ENCODE results near the gene TRIM25. TPM values are rescaled to one million over a fixed set of nuclear protein-coding genes. Genes with fewer than 3 reads are reported as not detected.

TRIM25 gene
- total RNA-seq, 1 donor from 2014 or later, result 19.2 TPM

DNA sequence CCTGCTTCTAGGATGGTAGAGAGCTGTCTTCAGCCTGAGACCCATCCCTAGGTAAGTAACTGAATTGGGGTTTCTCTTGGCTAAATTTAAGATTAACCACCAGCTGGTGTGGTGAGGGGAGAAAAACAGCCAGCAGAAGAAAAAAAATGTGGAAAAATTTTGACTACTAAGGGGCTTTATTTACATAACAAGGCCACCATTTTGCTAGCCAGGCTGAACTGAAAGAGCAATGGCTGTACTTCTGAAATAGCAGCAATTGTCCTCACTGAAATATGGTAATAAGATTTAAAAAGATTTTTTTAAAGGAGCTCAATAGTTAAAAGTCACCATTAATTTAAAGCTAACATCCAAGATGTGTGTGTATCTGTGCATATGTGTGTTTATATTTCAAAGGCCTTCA, 12.4 kb upstream of the TRIM25 start:
- DNase-seq (ENCODE audit: low spot score), result no peak
- Mint-ChIP-seq H3K9me3 (ENCODE audit: low read depth) (peaks cover 15% of the 10 kb centered on the region), H3K36me3 (ENCODE audit: low read depth) (no peaks in the 10 kb centered on the region), H3K27me3 (ENCODE audit: low read depth) (no peaks in the 10 kb centered on the region), H3K4me1 (ENCODE audit: low read depth) (no peaks in the 10 kb centered on the region), H3K27ac (ENCODE audit: unreplicated experiment) (no peak overlapping the region), H3K4me3 (ENCODE audit: unreplicated experiment) (no peak overlapping the region)
- TF ChIP-seq, protein P1, sequence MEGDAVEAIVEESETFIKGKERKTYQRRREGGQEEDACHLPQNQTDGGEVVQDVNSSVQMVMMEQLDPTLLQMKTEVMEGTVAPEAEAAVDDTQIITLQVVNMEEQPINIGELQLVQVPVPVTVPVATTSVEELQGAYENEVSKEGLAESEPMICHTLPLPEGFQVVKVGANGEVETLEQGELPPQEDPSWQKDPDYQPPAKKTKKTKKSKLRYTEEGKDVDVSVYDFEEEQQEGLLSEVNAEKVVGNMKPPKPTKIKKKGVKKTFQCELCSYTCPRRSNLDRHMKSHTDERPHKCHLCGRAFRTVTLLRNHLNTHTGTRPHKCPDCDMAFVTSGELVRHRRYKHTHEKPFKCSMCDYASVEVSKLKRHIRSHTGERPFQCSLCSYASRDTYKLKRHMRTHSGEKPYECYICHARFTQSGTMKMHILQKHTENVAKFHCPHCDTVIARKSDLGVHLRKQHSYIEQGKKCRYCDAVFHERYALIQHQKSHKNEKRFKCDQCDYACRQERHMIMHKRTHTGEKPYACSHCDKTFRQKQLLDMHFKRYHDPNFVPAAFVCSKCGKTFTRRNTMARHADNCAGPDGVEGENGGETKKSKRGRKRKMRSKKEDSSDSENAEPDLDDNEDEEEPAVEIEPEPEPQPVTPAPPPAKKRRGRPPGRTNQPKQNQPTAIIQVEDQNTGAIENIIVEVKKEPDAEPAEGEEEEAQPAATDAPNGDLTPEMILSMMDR (IDR thresholded peaks at IDR 0.05), result no peak

- H3K27ac Mint-ChIP-seq (ENCODE audit: unreplicated experiment), result no peak overlapping the region
- H3K4me1 Mint-ChIP-seq (ENCODE audit: low read depth), result no peaks in the 10 kb centered on the region
Observed at GRCh38 chr17:56925088-56925487, 11.2 kb upstream of the TRIM25 start.

DNA sequence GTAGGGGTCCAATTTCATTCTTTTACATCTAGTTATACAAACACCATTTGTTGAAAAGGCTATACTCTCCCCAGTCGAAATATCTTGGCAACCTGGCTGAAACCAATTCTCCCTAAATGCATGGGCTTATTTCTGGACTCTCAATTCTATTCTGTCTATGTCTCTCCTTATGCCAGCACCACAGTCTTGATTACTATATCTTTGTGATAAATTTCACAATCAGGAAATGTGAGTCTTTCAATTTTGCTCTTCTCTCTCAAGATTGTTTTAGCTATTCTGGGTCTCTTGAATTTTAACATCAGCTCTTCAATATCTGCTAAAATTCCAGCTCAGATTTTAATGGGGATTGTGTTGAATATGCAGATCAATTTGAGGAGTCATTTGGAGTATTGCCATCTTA, 5.9 kb upstream of the TRIM25 start:
- Mint-ChIP-seq H3K27me3 (ENCODE audit: low read depth) (no peaks in the 10 kb centered on the region), H3K36me3 (ENCODE audit: low read depth) (no peaks in the 10 kb centered on the region), H3K9me3 (ENCODE audit: low read depth) (peaks cover 15% of the 10 kb centered on the region), H3K27ac (ENCODE audit: unreplicated experiment) (no peak overlapping the region), H3K4me3 (ENCODE audit: unreplicated experiment) (no peak overlapping the region), H3K4me1 (ENCODE audit: low read depth) (peaks cover 18% of the 10 kb centered on the region)
- DNase-seq (ENCODE audit: low spot score), result no peak
- TF ChIP-seq, protein P1 (IDR thresholded peaks at IDR 0.05), result no peak

More at GRCh38 chr17:56925088-56925487, 11.2 kb upstream of the TRIM25 start:
- Mint-ChIP-seq H3K9me3 (ENCODE audit: low read depth) (peaks cover 7% of the 10 kb centered on the region), H3K27me3 (ENCODE audit: low read depth) (no peaks in the 10 kb centered on the region), H3K36me3 (ENCODE audit: low read depth) (no peaks in the 10 kb centered on the region), H3K4me3 (ENCODE audit: unreplicated experiment) (no peak overlapping the region)
- TF ChIP-seq, protein P1 (IDR thresholded peaks at IDR 0.05), result no peak
- no peak for DNase-seq (ENCODE audit: low spot score)

- no peaks in the 10 kb centered on the region for H3K27me3 Mint-ChIP-seq (ENCODE audit: low read depth)
- peaks cover 15% of the 10 kb centered on the region for H3K9me3 Mint-ChIP-seq (ENCODE audit: low read depth)
- no peak for DNase-seq (ENCODE audit: low spot score)
- H3K4me3 Mint-ChIP-seq (ENCODE audit: unreplicated experiment), result no peak overlapping the region
- TF ChIP-seq, protein P1 (IDR thresholded peaks at IDR 0.05), result no peak
- H3K36me3 Mint-ChIP-seq (ENCODE audit: low read depth), result no peaks in the 10 kb centered on the region
- no peak overlapping the region for H3K27ac Mint-ChIP-seq (ENCODE audit: unreplicated experiment)
- H3K4me1 Mint-ChIP-seq (ENCODE audit: low read depth), result peaks cover 22% of the 10 kb centered on the region
Observed at GRCh38 chr17:56918916-56919315, 5.1 kb upstream of the TRIM25 start.

DNA sequence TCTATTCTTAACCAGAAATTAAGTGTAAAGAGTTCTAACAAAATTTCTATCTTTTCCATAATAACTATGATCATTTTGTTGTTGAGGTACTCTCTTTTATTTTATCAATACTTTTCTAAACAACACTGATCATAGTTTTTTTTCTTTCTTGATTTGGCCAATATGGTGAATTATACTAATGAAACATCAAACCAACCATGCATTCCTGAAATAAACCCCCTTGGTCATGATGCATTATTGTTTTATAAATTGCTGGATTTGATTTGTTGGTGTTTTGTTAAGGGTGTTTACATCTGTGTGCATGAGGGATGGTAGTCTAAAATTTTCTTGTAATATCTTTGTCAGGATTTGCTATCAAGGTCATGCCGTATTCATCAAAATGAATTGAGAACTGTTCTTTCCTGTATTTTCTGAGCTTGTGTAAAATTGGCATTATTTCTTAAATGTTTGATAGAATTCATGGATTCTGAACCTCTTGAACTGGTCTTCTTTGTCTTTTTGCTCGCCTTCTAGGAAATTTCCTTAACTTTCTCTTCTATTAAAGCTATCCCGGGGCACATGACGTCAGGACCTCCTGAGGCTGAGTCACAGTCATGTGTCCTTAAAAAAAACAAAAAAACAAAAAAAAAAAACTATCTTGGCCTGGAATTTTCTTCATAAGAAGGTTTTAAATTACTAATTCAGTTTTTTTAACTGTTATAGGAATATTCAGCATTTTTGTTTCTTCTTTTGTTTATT, 3.9 kb upstream of the TRIM25 start:
- H3K4me1 Mint-ChIP-seq (ENCODE audit: low read depth), result peaks cover 27% of the 10 kb centered on the region
- DNase-seq (ENCODE audit: low spot score), result no peak
- peak overlapping the region; percentile 37 for H3K27ac Mint-ChIP-seq (ENCODE audit: unreplicated experiment)
- no peak overlapping the region for H3K4me3 Mint-ChIP-seq (ENCODE audit: unreplicated experiment)
- no peaks in the 10 kb centered on the region for H3K36me3 Mint-ChIP-seq (ENCODE audit: low read depth)
- H3K27me3 Mint-ChIP-seq (ENCODE audit: low read depth), result no peaks in the 10 kb centered on the region
- peaks cover 15% of the 10 kb centered on the region for H3K9me3 Mint-ChIP-seq (ENCODE audit: low read depth)
- TF ChIP-seq, protein P1 (IDR thresholded peaks at IDR 0.05), result no peak
